LNCaP clone FGC (cell line): Measurements from ENCODE around the gene KLF18.

ENCODE experiments used
- DNase-seq: peaks from one replicate; pipeline ENCODE4 v3.0.0-alpha.2; 2011; ENCODE audit warnings: low read depth
- H3K4me3 ChIP-seq: 2 replicates; pipeline ENCODE4 v1.5.1; 2011; ENCODE audit warnings: mild to moderate bottlenecking, low read depth, low read length, control low read depth
- CTCF ChIP-seq: IDR thresholded peaks from 2 replicates; pipeline ENCODE4 v1.5.1; 2012; ENCODE audit warnings: mild to moderate bottlenecking; ENCODE audit not compliant: control insufficient read depth, insufficient read depth; ENCODE audit errors: extremely low read depth

Gene KLF18

GRCh38 chr1:44141531-44141930 is at the start of gene KLF18:
TSS of gene KLF18 (minus strand) at chr1:44141631. CDS start at chr1:44141631, 0 bp downstream.
- no peak for TF ChIP-seq CTCF
- H3K4me3 ChIP-seq = no peak within 1 kb of the TSS
- no peak for DNase-seq

- no peak overlapping the region for H3K4me3 ChIP-seq
- no peak for TF ChIP-seq CTCF
- DNase-seq = no peak
Measured at GRCh38 chr1:44174630-44175029, 33.2 kb upstream of the KLF18 start.

GRCh38 chr1:44170281-44170823 is 28.9 kb upstream of the KLF18 start:
- no peak for DNase-seq
- TF ChIP-seq CTCF = 0 out of 2 replicates have a peak, but pooled peaks have one; percentile 4
- no peak overlapping the region for H3K4me3 ChIP-seq

- no peak for DNase-seq
- no peak overlapping the region for H3K4me3 ChIP-seq
- TF ChIP-seq CTCF = no peak
Measured at GRCh38 chr1:44168520-44169098, 27.2 kb upstream of the KLF18 start.

- no peak for DNase-seq
- no peak for TF ChIP-seq CTCF
- no peak overlapping the region for H3K4me3 ChIP-seq
Measured at GRCh38 chr1:44161546-44161945, 20.1 kb upstream of the KLF18 start.

GRCh38 chr1:44158871-44159270 is 17.4 kb upstream of the KLF18 start:
- no peak for TF ChIP-seq CTCF
- no peak overlapping the region for H3K4me3 ChIP-seq
- no peak for DNase-seq

GRCh38 chr1:44157903-44158302 is 16.5 kb upstream of the KLF18 start:
- TF ChIP-seq CTCF = no peak
- H3K4me3 ChIP-seq = no peak overlapping the region
- DNase-seq = no peak
